ENCODE results near the gene ALOX15B. TPM values are rescaled to one million over a fixed set of nuclear protein-coding genes. Genes with fewer than 3 reads are reported as not detected.

The ALOX15B gene
- total and polyA plus RNA-seq, 2 of the 13 experiments (the other 11 are each of a cell fraction or from before 2014, with no cell fraction given): not detected

DNA sequence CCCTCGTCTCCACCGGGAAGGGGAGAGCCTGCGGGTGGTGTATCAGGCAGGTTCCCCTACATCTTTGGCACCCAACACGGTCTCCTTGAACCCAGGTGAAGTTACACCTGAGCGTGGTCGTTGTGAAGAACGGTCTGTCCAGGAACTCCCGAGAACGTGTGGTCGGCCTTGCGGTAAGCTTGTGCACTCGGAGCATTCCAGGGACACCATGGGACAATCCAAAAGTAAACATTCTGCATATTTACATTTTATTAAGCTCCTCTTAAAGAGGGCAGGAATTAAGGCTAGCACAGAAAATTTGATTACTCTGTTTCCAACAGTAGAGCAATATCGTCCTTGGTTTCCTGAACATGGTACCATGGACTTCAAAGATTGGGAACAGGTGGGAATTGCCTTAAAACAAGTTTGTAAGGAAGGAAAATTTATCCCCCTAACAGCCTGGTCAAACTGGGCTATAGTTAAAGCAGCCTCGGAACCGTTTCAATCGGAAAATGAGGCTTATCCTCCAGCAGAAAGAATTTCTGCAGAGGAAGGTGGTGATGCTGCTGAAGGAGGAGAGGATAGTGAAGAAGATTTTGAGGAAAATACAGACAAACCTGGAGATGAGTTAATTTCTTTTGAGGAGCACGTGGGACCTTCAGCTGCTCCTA is 18.2 kb downstream of the ALOX15B start (continued):
- TF ChIP-seq, protein P1, sequence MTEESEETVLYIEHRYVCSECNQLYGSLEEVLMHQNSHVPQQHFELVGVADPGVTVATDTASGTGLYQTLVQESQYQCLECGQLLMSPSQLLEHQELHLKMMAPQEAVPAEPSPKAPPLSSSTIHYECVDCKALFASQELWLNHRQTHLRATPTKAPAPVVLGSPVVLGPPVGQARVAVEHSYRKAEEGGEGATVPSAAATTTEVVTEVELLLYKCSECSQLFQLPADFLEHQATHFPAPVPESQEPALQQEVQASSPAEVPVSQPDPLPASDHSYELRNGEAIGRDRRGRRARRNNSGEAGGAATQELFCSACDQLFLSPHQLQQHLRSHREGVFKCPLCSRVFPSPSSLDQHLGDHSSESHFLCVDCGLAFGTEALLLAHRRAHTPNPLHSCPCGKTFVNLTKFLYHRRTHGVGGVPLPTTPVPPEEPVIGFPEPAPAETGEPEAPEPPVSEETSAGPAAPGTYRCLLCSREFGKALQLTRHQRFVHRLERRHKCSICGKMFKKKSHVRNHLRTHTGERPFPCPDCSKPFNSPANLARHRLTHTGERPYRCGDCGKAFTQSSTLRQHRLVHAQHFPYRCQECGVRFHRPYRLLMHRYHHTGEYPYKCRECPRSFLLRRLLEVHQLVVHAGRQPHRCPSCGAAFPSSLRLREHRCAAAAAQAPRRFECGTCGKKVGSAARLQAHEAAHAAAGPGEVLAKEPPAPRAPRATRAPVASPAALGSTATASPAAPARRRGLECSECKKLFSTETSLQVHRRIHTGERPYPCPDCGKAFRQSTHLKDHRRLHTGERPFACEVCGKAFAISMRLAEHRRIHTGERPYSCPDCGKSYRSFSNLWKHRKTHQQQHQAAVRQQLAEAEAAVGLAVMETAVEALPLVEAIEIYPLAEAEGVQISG (CRISPR knock-in tag; IDR thresholded peaks at IDR 0.05): no peak
- TF ChIP-seq ZFP90 (CRISPR knock-in tag; IDR thresholded peaks at IDR 0.05; ENCODE audit: borderline replicate concordance): 0 out of 2 replicates have a peak, but pooled peaks have one; percentile 3
- TF ChIP-seq SSRP1 (CRISPR knock-in tag; IDR thresholded peaks at IDR 0.05): peak; percentile 58; the same call in 1 of the 2 replicates
- peak; percentile 88 for TF ChIP-seq WIZ (CRISPR knock-in tag; IDR thresholded peaks at IDR 0.05)
- TF ChIP-seq, protein P2, sequence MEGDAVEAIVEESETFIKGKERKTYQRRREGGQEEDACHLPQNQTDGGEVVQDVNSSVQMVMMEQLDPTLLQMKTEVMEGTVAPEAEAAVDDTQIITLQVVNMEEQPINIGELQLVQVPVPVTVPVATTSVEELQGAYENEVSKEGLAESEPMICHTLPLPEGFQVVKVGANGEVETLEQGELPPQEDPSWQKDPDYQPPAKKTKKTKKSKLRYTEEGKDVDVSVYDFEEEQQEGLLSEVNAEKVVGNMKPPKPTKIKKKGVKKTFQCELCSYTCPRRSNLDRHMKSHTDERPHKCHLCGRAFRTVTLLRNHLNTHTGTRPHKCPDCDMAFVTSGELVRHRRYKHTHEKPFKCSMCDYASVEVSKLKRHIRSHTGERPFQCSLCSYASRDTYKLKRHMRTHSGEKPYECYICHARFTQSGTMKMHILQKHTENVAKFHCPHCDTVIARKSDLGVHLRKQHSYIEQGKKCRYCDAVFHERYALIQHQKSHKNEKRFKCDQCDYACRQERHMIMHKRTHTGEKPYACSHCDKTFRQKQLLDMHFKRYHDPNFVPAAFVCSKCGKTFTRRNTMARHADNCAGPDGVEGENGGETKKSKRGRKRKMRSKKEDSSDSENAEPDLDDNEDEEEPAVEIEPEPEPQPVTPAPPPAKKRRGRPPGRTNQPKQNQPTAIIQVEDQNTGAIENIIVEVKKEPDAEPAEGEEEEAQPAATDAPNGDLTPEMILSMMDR (CRISPR knock-in tag; IDR thresholded peaks at IDR 0.05): 0 out of 2 replicates have a peak, but pooled peaks have one; percentile 9
- TF ChIP-seq NFATC3 (CRISPR knock-in tag; IDR thresholded peaks at IDR 0.05): no peak
- no peak for TF ChIP-seq FLYWCH1 (CRISPR knock-in tag; IDR thresholded peaks at IDR 0.05)
- no peak for TF ChIP-seq RELA (CRISPR knock-in tag; IDR thresholded peaks at IDR 0.05)
- no peak for TF ChIP-seq MAFF (IDR thresholded peaks at IDR 0.05; ENCODE audit: low read depth, low read length)
- peak; percentile 32 for TF ChIP-seq ASH2L (IDR thresholded peaks at IDR 0.05; ENCODE audit: insufficient read length, low read depth, low read length)
- peak; percentile 92; the same call in 1 of the 2 replicates for TF ChIP-seq PAF1 (CRISPR knock-in tag; IDR thresholded peaks at IDR 0.05)
- TF ChIP-seq, protein P3, sequence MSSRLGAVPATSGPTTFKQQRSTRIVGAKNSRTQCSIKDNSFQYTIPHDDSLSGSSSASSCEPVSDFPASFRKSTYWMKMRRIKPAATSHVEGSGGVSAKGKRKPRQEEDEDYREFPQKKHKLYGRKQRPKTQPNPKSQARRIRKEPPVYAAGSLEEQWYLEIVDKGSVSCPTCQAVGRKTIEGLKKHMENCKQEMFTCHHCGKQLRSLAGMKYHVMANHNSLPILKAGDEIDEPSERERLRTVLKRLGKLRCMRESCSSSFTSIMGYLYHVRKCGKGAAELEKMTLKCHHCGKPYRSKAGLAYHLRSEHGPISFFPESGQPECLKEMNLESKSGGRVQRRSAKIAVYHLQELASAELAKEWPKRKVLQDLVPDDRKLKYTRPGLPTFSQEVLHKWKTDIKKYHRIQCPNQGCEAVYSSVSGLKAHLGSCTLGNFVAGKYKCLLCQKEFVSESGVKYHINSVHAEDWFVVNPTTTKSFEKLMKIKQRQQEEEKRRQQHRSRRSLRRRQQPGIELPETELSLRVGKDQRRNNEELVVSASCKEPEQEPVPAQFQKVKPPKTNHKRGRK (CRISPR knock-in tag; IDR thresholded peaks at IDR 0.05): no peak
- TF ChIP-seq, protein P4, sequence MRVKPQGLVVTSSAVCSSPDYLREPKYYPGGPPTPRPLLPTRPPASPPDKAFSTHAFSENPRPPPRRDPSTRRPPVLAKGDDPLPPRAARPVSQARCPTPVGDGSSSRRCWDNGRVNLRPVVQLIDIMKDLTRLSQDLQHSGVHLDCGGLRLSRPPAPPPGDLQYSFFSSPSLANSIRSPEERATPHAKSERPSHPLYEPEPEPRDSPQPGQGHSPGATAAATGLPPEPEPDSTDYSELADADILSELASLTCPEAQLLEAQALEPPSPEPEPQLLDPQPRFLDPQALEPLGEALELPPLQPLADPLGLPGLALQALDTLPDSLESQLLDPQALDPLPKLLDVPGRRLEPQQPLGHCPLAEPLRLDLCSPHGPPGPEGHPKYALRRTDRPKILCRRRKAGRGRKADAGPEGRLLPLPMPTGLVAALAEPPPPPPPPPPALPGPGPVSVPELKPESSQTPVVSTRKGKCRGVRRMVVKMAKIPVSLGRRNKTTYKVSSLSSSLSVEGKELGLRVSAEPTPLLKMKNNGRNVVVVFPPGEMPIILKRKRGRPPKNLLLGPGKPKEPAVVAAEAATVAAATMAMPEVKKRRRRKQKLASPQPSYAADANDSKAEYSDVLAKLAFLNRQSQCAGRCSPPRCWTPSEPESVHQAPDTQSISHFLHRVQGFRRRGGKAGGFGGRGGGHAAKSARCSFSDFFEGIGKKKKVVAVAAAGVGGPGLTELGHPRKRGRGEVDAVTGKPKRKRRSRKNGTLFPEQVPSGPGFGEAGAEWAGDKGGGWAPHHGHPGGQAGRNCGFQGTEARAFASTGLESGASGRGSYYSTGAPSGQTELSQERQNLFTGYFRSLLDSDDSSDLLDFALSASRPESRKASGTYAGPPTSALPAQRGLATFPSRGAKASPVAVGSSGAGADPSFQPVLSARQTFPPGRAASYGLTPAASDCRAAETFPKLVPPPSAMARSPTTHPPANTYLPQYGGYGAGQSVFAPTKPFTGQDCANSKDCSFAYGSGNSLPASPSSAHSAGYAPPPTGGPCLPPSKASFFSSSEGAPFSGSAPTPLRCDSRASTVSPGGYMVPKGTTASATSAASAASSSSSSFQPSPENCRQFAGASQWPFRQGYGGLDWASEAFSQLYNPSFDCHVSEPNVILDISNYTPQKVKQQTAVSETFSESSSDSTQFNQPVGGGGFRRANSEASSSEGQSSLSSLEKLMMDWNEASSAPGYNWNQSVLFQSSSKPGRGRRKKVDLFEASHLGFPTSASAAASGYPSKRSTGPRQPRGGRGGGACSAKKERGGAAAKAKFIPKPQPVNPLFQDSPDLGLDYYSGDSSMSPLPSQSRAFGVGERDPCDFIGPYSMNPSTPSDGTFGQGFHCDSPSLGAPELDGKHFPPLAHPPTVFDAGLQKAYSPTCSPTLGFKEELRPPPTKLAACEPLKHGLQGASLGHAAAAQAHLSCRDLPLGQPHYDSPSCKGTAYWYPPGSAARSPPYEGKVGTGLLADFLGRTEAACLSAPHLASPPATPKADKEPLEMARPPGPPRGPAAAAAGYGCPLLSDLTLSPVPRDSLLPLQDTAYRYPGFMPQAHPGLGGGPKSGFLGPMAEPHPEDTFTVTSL (CRISPR knock-in tag; IDR thresholded peaks at IDR 0.05; ENCODE audit: borderline replicate concordance): 0 out of 2 replicates have a peak, but pooled peaks have one; percentile 8
- TF ChIP-seq FOXP1 (IDR thresholded peaks at IDR 0.05): no peak
- no peak for TF ChIP-seq FOXP1 (CRISPR knock-in tag; IDR thresholded peaks at IDR 0.05)
- TF ChIP-seq ZKSCAN8 (CRISPR knock-in tag; IDR thresholded peaks at IDR 0.05; ENCODE audit: borderline replicate concordance): no peak
- TF ChIP-seq, protein P5, sequence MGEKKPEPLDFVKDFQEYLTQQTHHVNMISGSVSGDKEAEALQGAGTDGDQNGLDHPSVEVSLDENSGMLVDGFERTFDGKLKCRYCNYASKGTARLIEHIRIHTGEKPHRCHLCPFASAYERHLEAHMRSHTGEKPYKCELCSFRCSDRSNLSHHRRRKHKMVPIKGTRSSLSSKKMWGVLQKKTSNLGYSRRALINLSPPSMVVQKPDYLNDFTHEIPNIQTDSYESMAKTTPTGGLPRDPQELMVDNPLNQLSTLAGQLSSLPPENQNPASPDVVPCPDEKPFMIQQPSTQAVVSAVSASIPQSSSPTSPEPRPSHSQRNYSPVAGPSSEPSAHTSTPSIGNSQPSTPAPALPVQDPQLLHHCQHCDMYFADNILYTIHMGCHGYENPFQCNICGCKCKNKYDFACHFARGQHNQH (CRISPR knock-in tag; IDR thresholded peaks at IDR 0.05): 0 out of 2 replicates have a peak, but pooled peaks have one; percentile 29
